Osteoblast (primary cell): ENCODE data around the gene OPCML. TPM values are rescaled to one million over a fixed set of nuclear protein-coding genes. Genes with fewer than 3 reads are reported as not detected.
A peak's percentile ranks its signal among the peaks of the same experiment; 100 is the strongest.

Source experiments
- DNase-seq: peaks from one replicate; pipeline ENCODE4 v3.0.0; 2011; ENCODE audit warnings: low spot score, mixed read lengths; ENCODE audit not compliant: insufficient read length; ENCODE audit errors: missing footprints
- H2AFZ ChIP-seq: 2 replicates; pipeline ENCODE4 v1.6.0; 2011; ENCODE audit warnings: mild to moderate bottlenecking, low read length
- H3K27ac ChIP-seq: 2 replicates; pipeline ENCODE4 v1.5.1; 2011; ENCODE audit warnings: mild to moderate bottlenecking, low read depth, low read length, moderate library complexity
- H3K27me3 ChIP-seq: 2 replicates; pipeline ENCODE4 v1.6.0; 2012; ENCODE audit warnings: mild to moderate bottlenecking, control low read depth, inconsistent platforms, low read length, moderate library complexity; ENCODE audit not compliant: insufficient read depth
- H3K36me3 ChIP-seq: 2 replicates; pipeline ENCODE4 v1.5.1; 2011; ENCODE audit warnings: mild to moderate bottlenecking, low read length, control low read depth, moderate library complexity; ENCODE audit not compliant: insufficient read depth
- H3K4me1 ChIP-seq: 2 replicates; pipeline ENCODE4 v1.5.1; 2011; ENCODE audit warnings: mild to moderate bottlenecking, low read length, control low read depth, moderate library complexity; ENCODE audit not compliant: insufficient read depth
- H3K4me2 ChIP-seq: 2 replicates; pipeline ENCODE4 v1.6.0; 2011; ENCODE audit warnings: mild to moderate bottlenecking, low read length; ENCODE audit not compliant: insufficient read depth
- H3K4me3 ChIP-seq: fragments of 200-600 bp; sonication (generic); 3 replicates; pipeline ENCODE4 v1.5.1; 2012; ENCODE audit warnings: mild to moderate bottlenecking, low read length, inconsistent platforms; ENCODE audit not compliant: insufficient read depth
- H3K79me2 ChIP-seq: 2 replicates; pipeline ENCODE4 v1.6.0; 2012; ENCODE audit warnings: mild to moderate bottlenecking, low read length, control low read depth, inconsistent platforms; ENCODE audit not compliant: insufficient read depth
- H3K9me3 ChIP-seq: 2 replicates; pipeline ENCODE4 v1.5.1; 2011; ENCODE audit warnings: low read depth, low read length, control low read depth
- H4K20me1 ChIP-seq: 2 replicates; pipeline ENCODE4 v1.6.0; 2012; ENCODE audit warnings: mild to moderate bottlenecking, low read length, control low read depth; ENCODE audit not compliant: insufficient read depth
- CTCF ChIP-seq: IDR thresholded peaks from 2 replicates; pipeline ENCODE4 v1.5.1; 2011; ENCODE audit warnings: mild to moderate bottlenecking, low read depth, low read length, moderate library complexity; ENCODE audit errors: extremely low read depth
- total RNA-seq: library from RNA; depleted of rRNA; stranded (reverse); fragments of >200 nt; gene quantifications from 2 replicates; pipeline ENCODE4 v1.2.3, GENCODE V29; 2012

OPCML gene
- total RNA-seq, 1 donor: 0.36 TPM

GRCh38 chr11:132898021-132898420 is 634.3 kb downstream of the OPCML start:
- no peak for TF ChIP-seq CTCF
- Histone ChIP-seq H3K79me2 (no peaks in the 10 kb centered on the region), H2AFZ (peak overlapping the region; percentile 33), H3K4me1 (peaks cover 14% of the 10 kb centered on the region), H3K36me3 (no peaks in the 10 kb centered on the region), H3K27ac (peak overlapping the region; percentile 12), H3K4me3 (no peak overlapping the region), H3K9me3 (no peaks in the 10 kb centered on the region), H4K20me1 (no peaks in the 10 kb centered on the region), H3K4me2 (no peak overlapping the region), H3K27me3 (no peaks in the 10 kb centered on the region)
- peak; percentile 32 for DNase-seq

- no peaks in the 10 kb centered on the region for H3K27me3 ChIP-seq
- H3K36me3 ChIP-seq: no peaks in the 10 kb centered on the region
- TF ChIP-seq CTCF: no peak
- H2AFZ ChIP-seq: peak overlapping the region; percentile 35
- no peaks in the 10 kb centered on the region for H3K79me2 ChIP-seq
- no peaks in the 10 kb centered on the region for H3K9me3 ChIP-seq
- H4K20me1 ChIP-seq: no peaks in the 10 kb centered on the region
- H3K27ac ChIP-seq: peak overlapping the region; percentile 37
- H3K4me1 ChIP-seq: peaks cover 14% of the 10 kb centered on the region
- peak; percentile 80 for DNase-seq
- H3K4me2 ChIP-seq: no peak overlapping the region
- H3K4me3 ChIP-seq: no peak overlapping the region
Observed at GRCh38 chr11:132895340-132895739, 637.0 kb downstream of the OPCML start.

- no peaks in the 10 kb centered on the region for H3K79me2 ChIP-seq
- H3K27me3 ChIP-seq: no peaks in the 10 kb centered on the region
- H3K27ac ChIP-seq: peak overlapping the region; percentile 37
- no peaks in the 10 kb centered on the region for H4K20me1 ChIP-seq
- H3K4me3 ChIP-seq: no peak overlapping the region
- H3K4me2 ChIP-seq: no peak overlapping the region
- TF ChIP-seq CTCF: no peak
- no peak overlapping the region for H2AFZ ChIP-seq
- no peaks in the 10 kb centered on the region for H3K9me3 ChIP-seq
- DNase-seq: no peak
- H3K36me3 ChIP-seq: no peaks in the 10 kb centered on the region
- peaks cover 14% of the 10 kb centered on the region for H3K4me1 ChIP-seq
Observed at GRCh38 chr11:132894606-132895005, 637.7 kb downstream of the OPCML start.

- Histone ChIP-seq H3K27ac (no peak overlapping the region), H3K4me3 (no peak overlapping the region)
- TF ChIP-seq CTCF: no peak
Observed at GRCh38 chr11:132892876-132893275, 639.4 kb downstream of the OPCML start.

More at GRCh38 chr11:132892876-132893275, 639.4 kb downstream of the OPCML start:
- Histone ChIP-seq H3K27me3 (no peaks in the 10 kb centered on the region), H3K36me3 (no peaks in the 10 kb centered on the region), H3K4me2 (no peak overlapping the region), H3K9me3 (no peaks in the 10 kb centered on the region), H3K79me2 (no peaks in the 10 kb centered on the region), H2AFZ (no peak overlapping the region), H4K20me1 (no peaks in the 10 kb centered on the region), H3K4me1 (peaks cover 14% of the 10 kb centered on the region)
- no peak for DNase-seq
